HL-60 (cell line): ENCODE data around the gene EIF4E1B.

Experiments used
- DNase-seq, 2 experiments: peaks; one replicate each; pipeline ENCODE4 v3.0.0-alpha.2; 2010 to 2020; ENCODE audit warnings: low read depth in 1 of 2, low spot score in 1 of 2
- H3K27ac ChIP-seq: fragments of 250-450 bp; sonication (Bioruptor Pico); replicated peaks from 2 replicates; pipeline ENCODE4 v1.5.1; 2020; ENCODE audit warnings: mild to moderate bottlenecking, moderate library complexity
- H3K27me3 ChIP-seq: fragments of 250-450 bp; sonication (Bioruptor Pico); 2 replicates; pipeline ENCODE4 v1.5.1; 2021; ENCODE audit warnings: mild to moderate bottlenecking, moderate library complexity; ENCODE audit not compliant: insufficient read depth, poor library complexity, severe bottlenecking
- H3K4me3 ChIP-seq: replicated peaks from 2 replicates; pipeline ENCODE4 v1.5.1; 2011; ENCODE audit warnings: mild to moderate bottlenecking, control low read depth, low read length; ENCODE audit not compliant: insufficient read depth
- GABPA ChIP-seq: IDR thresholded peaks from 2 replicates; pipeline ENCODE4 v1.6.1; 2012; ENCODE audit warnings: low read depth
- POLR2AphosphoS5 ChIP-seq: IDR thresholded peaks from 2 replicates; pipeline ENCODE4 v1.6.1; 2012; ENCODE audit warnings: low read depth
- REST ChIP-seq: IDR thresholded peaks from 2 replicates; pipeline ENCODE4 v1.6.1; 2012; ENCODE audit warnings: low read depth; ENCODE audit not compliant: insufficient replicate concordance
- SPI1 ChIP-seq: IDR thresholded peaks from 2 replicates; pipeline ENCODE4 v1.6.1; 2012; ENCODE audit warnings: low read depth, mild to moderate bottlenecking, borderline replicate concordance
- TF ChIP-seq, protein P1 (sequence below): IDR thresholded peaks from one replicate; pipeline ENCODE4 v1.5.1; 2011; ENCODE audit warnings: low read length, control low read depth, inconsistent platforms; ENCODE audit not compliant: insufficient read depth

Gene EIF4E1B

GRCh38 chr5:176629317-176629852 is 1.1 kb upstream of the EIF4E1B start:
- DNase-seq = no peak
- Histone ChIP-seq H3K4me3 (no peak overlapping the region), H3K27ac (no peak overlapping the region), H3K27me3 (peaks cover 55% of the 10 kb centered on the region)
- TF ChIP-seq, protein P1, sequence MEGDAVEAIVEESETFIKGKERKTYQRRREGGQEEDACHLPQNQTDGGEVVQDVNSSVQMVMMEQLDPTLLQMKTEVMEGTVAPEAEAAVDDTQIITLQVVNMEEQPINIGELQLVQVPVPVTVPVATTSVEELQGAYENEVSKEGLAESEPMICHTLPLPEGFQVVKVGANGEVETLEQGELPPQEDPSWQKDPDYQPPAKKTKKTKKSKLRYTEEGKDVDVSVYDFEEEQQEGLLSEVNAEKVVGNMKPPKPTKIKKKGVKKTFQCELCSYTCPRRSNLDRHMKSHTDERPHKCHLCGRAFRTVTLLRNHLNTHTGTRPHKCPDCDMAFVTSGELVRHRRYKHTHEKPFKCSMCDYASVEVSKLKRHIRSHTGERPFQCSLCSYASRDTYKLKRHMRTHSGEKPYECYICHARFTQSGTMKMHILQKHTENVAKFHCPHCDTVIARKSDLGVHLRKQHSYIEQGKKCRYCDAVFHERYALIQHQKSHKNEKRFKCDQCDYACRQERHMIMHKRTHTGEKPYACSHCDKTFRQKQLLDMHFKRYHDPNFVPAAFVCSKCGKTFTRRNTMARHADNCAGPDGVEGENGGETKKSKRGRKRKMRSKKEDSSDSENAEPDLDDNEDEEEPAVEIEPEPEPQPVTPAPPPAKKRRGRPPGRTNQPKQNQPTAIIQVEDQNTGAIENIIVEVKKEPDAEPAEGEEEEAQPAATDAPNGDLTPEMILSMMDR = no peak
- no peak for TF ChIP-seq POLR2AphosphoS5
- TF ChIP-seq SPI1 = no peak
- TF ChIP-seq GABPA = no peak
- TF ChIP-seq REST = no peak

DNA sequence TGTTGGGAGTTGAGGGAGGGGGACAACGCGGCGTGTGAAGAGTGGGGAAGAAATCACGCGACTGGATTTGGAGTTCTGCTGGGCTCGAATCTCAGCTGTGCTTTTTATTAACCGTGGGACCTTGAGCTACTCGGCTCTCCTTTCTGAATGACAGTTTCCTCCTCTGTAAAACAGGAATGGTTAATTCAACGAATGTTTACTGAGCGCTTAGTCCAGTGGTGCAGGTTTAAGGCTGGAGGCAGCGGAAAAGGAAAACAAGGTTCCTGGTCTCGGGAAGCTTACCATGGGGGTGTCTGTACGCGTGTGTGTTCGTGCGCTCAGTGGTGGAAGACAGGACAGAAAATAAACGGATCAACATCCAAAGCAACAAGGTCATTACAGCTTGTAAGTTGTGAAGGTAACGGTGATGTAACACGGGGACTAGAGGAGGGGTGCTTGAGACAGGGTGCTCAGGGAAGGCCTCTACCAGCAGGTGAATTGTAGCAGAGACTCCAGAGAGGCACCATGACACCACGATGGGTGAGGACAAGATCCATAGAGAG is 277 bp downstream of the EIF4E1B start:
- TF ChIP-seq SPI1 = no peak
- no peak for TF ChIP-seq GABPA
- no peak for TF ChIP-seq POLR2AphosphoS5
- TF ChIP-seq REST = no peak
- TF ChIP-seq, protein P1 = no peak
- Histone ChIP-seq H3K4me3 (no peak overlapping the region), H3K27me3 (peaks cover 54% of the 10 kb centered on the region), H3K27ac (no peak overlapping the region)
- DNase-seq = no peak

DNA sequence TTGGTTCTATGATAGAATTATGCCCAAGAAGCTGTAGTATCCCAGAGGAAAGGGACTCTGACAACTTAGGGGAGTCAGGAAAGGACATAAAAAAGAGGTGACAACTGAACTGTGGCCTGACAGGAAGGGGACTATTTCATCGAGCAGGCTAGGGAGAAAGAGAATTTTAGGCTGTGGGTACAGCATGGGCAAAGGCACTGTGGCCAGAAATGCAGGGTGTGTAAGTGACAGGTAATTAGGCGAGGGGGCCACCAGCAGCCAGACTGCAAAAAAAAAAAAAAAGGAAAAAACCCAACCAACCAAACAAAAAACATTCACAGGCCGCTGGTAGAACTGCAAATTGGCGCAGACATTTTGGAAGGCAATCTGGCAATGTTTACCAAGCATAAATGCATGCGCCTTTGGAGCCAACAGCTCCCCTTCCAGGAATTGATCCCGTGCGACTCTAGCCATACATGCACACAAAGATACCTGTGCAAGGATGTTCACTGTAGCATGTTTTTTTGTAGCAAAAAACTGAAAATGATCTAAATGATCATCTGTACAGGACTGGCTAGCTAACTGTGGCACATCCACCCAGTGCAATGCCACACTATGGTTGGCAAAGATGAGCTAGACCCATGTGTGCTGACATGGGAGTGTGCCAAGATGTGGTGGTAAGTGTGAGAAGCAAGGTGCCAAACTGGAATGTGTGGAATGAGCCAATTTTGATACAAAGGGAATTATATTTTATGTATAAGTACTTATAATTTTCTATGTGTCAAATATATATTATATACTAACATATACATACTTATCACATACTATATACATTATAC is 1.1 kb downstream of the EIF4E1B start:
- TF ChIP-seq, protein P1 = no peak
- H3K27me3 ChIP-seq = peaks cover 58% of the 10 kb centered on the region
- no peak for DNase-seq
- H3K27ac ChIP-seq = no peak overlapping the region
- H3K4me3 ChIP-seq = no peak overlapping the region
